Epidermal melanocyte (primary cell): ENCODE measurements around the gene ANKRD37.

Source experiments
- DNase-seq: peaks from one replicate; pipeline ENCODE4 v3.0.0; 2011; ENCODE audit warnings: low spot score; ENCODE audit not compliant: insufficient read length

The ANKRD37 gene

GRCh38 chr4:185379326-185380295, 17.0 kb upstream of the ANKRD37 start:
- no peak for DNase-seq

GRCh38 chr4:185380320-185380719, 16.3 kb upstream of the ANKRD37 start:
- DNase-seq = no peak

DNA sequence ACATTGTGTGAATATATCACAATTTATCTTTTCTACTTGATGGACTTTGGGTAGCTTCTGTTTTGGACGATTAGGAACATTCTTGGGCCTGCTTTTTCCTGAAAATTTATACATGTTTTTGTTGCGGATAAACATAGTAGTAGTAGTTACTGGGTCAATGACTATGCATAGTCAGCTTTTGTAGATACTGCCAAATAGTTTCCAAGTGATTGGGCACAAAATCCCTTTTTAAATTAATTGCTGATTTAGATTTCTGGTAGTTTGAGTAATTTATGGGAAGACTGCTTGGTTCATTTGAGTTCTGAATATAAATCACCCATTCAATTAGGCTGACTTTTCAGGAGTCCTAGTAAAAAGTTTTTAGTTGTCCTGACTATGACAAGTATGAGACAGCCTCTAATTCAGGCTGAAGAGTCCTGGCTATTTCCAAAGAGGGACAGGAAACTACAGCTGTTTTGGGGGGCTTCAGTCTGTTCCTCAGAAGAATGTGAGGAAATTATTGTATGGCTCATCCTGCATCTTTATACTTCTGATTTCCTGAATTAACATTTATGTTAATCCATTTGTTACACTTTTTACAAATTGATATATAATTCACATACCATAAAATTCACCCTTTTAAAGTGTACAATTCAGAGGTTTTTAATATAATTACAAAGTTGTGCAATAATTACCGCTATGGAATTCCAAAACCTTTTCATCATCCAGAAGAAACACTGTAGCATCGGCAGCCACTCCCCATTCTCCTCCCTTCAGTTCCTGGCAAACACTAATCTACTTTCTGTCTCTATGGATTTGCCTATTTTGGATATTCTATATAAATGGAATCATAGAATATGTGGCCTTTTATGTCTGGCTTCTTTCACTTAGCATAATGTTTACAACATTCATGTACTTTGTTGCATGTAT, 15.1 kb upstream of the ANKRD37 start:
- no peak for DNase-seq

GRCh38 chr4:185382754-185383153, 13.9 kb upstream of the ANKRD37 start:
- DNase-seq = no peak

GRCh38 chr4:185383451-185383850, 13.2 kb upstream of the ANKRD37 start:
- DNase-seq = no peak

GRCh38 chr4:185384061-185384460, 12.6 kb upstream of the ANKRD37 start:
- no peak for DNase-seq

DNA sequence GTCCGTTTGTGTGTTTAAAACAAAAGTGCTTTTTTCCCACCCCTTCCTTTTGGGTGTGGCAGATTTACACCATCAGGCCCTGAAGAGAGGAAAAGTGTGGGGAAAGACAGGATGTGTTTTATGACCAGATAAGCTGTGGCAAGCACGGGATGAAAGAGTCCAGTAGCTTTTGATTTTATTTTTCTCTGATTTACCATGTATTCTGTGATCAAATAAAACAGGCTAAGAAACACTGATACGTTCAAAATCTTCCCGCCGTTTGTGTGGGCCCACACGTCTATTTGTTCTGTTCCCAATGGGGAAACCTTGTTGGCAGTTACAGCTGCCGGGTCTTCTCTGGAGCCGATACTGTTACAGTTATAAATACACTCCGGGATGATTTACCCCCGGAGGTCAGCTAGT, 11.7 kb upstream of the ANKRD37 start:
- no peak for DNase-seq

DNA sequence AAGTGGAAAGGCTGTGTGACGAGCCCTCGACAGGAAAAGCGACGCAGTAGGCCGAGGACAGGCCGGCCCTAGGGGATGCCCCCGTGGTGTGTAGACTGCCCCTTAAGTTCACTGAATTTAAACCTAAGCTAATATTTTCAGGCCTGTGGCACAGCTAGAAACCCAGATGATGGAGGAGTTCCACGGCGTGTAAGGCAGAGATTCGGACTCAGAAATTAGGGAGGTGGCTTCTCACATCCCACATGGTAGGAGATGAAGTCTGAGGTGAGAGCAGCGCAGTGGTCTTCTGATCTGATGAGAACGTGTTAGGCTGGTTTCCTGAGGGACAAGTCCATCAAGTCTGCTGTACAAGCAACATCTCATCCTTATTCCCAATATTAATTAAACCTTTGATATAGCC, 8.7 kb upstream of the ANKRD37 start:
- no peak for DNase-seq

GRCh38 chr4:185390941-185391340, 5.7 kb upstream of the ANKRD37 start:
- DNase-seq = no peak

DNA sequence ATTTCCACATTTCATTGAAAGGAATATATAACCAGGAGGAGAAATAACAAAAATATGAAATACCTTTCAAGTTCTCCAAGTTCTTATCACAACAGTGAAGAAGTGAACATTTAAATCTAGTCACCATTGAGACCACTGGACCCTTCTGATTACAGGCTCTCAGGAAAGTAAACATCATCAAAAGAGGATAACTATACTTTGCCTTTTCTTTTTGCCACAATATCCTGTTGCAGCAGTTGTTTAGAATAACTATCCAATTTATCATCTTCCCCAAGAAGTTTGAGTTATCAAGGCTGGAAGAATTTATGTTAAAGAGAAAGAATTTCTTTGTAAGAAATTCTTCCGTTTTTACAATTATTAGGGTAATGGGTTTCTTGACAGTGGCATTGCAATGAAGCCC, 4.5 kb upstream of the ANKRD37 start:
- no peak for DNase-seq

DNA sequence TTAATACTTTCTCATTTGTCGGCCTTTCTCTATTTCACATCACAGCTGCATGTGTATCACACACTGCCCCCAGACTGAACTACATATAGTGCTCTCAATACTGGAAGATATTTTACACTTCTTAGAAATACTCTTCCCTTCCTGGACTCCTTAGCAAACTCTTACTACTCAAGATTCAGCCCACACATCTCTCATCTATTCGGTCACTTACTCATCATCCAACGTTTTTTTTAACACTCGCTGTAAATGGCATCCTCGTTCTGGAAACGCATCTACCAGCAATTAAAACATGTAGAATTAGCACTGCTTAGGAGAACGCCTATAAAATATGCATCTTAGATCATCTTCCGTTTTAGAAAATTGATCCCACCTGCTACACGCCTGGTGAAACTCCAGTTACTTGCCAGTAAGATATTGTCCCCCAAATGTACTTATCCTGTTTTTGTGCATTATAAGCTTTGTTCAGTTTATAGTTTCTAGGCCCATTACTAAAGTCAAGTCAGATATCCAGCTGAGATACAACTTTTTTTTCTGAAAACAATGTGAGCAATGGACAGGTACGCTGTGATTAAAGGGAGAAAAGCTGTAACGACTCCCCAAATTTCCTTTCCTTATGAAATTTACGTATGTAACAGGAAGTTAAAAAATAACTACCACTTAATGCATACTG, 1.9 kb upstream of the ANKRD37 start:
- DNase-seq = no peak

DNA sequence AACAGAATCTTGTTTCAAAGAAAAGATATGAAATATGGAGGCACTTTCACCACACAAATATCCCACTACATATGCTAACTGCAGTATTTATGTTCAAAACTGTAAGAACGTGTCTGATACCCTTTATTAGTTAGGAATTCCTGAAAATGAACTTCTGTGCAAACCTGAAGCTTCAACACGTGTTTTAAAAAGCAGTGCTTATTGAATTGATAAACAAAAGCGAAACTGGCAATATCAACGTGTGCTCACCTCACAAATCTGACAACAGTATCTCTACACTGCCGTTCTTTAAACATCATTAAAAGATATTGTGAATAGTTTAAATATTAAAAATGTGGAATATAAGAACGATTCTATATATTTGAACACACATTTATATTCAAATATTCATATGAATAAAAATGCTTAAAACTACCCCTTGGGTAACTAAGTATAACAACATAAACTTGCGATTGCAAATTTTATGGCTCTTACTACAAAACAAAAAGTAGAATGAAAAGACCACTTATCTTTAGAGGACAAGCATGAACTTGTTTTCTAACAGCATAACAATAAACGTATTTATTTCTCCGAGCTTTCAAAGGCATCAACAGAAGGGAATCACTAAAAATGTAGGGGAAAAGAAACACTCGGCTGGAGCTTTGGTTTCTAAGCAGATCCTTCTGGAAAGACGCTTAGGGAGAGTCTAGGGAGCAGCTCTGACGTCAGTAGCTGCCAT, 1.2 kb upstream of the ANKRD37 start, which contains the start of gene LRP2BP:
Gene LRP2BP (minus strand): TSS at position 687 of the 718 bp plus-strand sequence. CDS start 17,738 bp downstream, outside the sequence.
- DNase-seq = peak; percentile 70

DNA sequence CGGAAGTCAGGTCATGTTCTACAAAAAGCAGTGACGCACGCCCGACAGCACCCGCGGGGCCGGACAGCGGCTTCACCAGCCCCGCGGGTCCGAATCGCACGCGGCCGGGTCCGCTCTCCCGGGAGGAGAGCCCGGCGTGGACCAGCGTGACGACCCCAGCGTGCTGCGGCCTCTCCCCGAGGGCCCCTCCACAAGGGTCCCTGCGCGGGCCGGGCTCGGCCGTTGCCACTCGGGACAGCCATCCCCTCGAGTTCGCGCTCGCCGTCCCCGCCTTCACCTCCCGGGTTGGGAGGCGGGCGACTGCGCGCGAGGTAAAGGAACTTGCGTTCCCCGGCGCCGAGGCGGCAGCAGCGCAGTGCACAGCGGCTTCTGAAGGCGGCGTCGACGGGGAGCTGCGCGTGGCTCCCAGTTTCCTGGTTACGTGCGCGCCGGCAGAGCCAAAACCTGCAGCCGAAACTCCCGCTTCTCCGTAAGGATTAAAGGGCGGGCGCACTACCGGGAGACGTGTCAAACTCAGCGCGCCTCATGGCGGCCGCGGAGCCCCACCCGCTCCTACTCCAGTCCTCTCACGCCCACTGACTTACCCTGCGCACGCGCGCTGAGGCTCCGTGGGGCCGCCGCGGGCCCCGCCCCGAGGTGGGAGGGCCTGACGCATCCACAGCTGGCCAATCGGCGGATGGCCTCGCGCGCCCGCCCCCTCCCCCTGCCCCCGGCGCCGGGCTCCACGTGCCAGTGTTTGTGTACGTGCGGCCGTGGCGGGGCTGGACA, 501 bp upstream of the ANKRD37 start:
- peak; percentile 94 for DNase-seq

GRCh38 chr4:185398618-185399017, 2.0 kb downstream of the ANKRD37 start:
- no peak for DNase-seq

- no peak for DNase-seq
Measured at GRCh38 chr4:185399466-185399865, 2.8 kb downstream of the ANKRD37 start.

DNA sequence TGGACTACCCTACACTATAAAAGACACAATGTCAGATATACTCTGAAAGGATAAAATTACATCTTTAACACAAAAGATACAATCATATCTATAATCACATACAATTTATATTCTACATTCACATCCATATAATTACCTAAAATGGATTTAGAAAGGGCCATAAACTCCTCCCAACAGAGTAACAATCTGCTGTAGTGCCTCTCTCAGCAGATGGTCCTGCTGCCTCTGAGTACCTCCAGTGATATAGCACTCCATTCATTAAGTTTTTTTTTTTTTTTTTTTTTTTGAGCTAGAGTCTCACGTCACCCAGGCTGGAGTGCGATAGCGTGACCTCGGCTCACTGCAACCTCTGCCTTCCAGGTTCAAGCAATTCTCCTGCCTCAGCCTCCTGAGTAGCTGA, 7.4 kb downstream of the ANKRD37 start:
- no peak for DNase-seq

DNA sequence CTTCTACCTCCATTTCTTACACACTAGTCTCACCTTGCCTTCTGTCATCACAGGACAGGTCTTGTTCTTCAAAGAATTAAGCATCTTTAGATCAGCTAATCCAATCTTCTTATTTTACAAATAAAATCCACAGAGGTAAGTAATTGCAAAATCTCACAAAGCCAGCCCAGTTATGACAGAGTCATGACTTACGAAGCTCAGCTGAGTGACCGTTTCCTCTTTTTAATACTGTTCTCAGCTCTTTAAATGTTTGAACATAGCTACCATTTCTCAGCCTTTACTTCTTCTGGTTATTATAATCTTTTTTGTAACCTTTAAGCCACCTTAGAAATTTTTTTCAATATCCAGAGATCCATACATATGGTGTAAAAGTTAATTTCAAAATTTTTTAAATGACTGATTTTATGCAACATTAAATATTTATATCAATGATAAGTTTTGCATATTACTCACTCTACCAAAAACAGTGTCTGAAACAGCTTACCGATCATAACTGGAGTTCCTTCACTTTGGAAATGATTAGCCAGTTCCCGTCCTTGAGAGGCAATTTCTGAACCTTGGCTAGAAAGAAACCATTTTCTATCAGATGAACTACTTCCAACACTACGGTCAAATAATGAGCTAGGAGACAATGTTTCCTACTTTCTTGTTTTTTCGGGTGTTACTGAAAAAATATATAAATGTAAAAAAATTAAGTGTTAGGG, 8.8 kb downstream of the ANKRD37 start:
- no peak for DNase-seq

DNA sequence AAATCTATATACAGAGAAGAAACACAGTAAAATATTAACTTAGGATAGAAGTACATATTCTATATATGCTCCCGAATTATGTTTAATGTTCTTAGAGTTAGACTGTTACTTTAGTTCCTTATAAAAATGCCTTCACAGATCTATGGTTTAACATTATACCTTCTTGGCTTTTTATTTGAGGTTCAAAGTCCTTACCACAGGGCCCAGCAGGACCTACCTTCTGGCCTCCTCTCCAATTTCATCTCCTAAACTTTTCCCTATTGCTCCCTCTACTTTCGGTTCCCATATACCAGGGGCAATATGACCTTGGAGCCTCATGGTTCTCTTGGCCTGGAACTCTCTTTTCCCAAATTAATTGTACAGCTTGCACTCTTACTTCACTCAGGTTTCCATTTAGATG, 11.8 kb downstream of the ANKRD37 start:
- no peak for DNase-seq

- no peak for DNase-seq
Measured at GRCh38 chr4:185411849-185412248, 15.2 kb downstream of the ANKRD37 start.
